HUDEP-2 (cell line): ENCODE data around the gene CYBRD1.
"Not testable (repeated sequence)": the region's sequence is repeated elsewhere in the genome, so short reads cannot be mapped to it uniquely, and the experiment has no call there.

Experiments
- DNase-seq, 76 experiments: peaks; one replicate each; lab custom pipeline; 2025; ENCODE audit not compliant: unreplicated experiment in 76 of 76; lab: John Stamatoyannopoulos, UW

The CYBRD1 gene

GRCh38 chr2:171514908-171515582 is 7.2 kb upstream of the CYBRD1 start:
- DNase-seq, result peak in 2 of 76 experiments; percentile 13 to 22

DNA sequence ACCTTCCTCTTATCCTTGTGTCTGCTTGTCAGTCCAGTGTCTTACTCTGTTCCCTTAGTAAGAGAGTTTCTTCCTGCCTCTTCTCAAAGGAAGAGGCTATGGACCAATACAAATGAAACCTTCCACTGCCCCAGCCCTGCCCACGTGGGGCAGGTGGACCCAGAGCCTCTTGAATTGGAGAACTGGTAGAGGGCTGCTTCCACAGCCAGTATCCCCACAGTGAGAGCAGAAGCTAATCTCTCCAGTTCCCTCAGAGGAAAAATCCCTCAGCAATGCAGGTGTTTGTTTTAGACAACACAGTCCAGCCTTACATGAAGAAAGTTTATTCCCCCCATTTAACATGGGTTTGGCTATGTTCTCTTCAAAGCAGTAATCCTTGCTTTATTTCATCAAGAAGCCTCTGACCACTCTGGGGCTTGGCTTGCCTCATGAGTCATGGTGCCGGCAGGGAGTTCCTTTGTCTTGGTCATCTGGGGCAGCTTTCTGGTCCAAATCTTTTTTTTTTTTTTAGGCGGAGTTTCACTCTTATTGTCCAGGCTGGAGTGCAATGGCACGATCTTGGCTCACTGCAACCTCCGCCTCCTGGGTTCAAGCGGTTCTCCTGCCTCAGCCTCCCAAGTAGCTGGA is 6.5 kb upstream of the CYBRD1 start:
- DNase-seq, result no peak

DNA sequence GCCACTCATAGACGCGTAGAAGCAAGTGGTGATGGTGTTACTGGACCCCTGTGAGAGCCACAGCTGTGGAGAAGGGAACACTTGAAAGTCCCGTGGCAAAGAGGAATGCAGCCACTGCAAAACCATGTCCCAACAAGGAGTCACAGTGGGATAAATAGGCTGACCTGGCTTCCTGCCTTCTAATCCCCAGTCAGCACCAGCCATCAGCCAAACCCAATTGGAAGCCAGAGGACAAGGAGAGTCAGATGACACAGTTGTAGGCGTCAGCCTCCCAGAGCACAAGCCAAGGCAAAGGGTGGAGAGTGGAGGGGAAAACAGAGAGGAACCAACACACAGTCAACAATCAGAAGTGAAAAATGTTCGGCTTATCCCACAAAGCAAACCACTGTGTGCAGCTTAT is 5.5 kb upstream of the CYBRD1 start:
- no peak for DNase-seq

DNA sequence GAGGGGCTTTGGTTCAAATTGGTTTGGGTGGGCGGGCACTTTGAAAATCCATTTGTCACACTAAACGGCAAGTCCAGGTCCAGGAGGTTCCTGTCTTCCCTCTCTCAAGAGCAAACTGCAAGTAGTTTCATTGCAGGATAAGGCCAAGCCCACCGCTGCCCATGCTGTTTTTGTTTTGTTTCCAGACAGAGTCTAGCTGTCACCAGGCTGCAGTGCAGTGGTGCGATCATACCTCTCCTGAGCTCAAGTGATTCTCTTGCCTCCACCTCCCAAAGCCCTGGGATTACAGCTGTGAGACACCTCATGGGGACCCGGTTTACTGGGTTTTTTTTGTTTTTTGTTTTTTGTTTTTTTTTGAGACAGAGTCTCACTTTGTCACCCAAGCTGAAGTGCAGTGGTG is 1.8 kb upstream of the CYBRD1 start:
- DNase-seq, result no peak

- peak in 30 of 76 experiments; percentile 5 to 66 (median 28) for DNase-seq
These were observed 768 bp upstream of the CYBRD1 start for GRCh38 chr2:171521361-171522051.

DNA sequence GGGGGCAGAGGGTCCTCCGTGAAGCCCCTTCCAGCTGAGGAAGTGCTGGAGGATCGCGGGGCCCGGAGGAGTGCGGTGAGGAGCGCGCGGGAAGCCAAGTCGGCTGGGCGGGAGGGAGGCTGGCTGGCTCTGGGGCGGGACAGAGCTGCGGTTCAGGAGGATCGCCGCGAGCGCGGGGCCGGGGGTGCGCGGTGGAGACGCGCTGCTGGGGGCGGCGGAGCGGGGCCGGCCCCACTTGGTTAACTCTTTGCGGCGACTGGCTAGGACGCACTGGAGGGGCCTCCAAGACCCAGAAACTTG is 464 bp downstream of the CYBRD1 start:
- peak in 20 of 76 experiments; percentile 7 to 74 (median 34) for DNase-seq

DNA sequence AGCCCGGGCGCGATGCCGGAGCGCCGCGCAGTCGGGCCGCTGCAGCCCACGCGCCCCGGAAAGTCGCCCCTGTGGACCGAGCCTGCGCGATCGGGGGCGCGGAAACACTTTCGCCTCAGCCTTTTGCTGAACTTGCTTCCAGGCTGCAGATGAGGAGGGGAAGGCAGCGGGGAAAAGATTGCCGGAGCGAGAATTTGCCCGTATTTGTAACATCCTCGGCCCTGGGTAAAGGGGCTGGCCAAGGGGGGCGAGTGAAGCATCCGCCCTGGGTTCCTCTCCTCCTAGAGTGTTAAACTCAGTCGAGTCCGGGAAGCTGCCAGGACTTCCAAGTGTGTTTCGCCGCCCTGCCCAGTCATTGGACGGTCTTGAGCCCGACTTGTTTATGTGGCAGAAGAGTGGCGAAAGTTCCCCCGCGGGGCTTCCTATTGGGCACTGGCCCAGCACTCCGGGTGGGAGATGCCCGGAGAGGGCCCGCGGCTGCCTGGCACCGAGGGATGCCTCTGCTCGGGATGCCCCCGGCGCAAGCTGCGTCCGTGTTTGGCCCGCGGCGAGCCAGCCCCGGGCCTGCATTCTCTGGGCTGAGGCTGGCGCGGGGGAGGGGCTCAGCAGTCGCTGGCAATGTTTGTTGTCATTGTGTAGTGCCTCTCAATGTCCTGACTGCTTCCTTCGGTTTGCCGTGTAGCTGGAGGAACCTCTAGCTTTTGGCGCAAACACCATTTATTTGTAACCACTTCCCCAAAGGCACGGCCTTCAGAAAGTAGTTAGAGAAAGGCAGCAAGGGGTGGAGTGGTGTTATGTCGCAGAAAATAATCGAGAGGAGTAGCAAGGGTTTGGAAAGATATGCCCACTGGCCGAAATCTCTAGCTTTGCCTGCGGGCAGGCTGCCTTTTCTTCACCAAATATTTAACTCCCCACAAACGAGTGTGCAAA is 1.1 kb downstream of the CYBRD1 start:
- peak in 57 of 76 experiments; percentile 5 to 74 (median 44) for DNase-seq

DNA sequence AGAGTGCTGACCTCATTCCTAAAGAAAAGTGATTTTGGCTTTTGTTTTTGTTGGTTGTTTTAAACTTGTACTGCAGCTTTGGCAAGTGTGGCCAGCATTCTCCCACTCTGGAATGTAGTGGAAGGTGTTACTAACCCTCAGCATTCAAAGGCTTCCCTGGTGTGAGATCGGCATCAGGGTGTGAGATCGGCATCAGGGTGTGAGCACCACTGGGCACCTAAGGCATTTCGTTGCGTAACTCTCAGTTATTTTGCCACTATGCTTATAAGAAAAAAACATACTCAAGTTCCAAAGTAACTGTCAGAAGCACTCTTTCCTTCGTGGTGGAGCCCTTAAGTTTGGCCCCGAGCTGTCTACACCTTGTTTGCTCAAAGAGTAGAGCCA is 1.7 kb downstream of the CYBRD1 start:
- no peak for DNase-seq

GRCh38 chr2:171529914-171530313 is 7.6 kb downstream of the CYBRD1 start:
- DNase-seq, result peak in 34 of 76 experiments; percentile 2 to 47 (median 16)

GRCh38 chr2:171530378-171530777 is 8.1 kb downstream of the CYBRD1 start:
- DNase-seq, result no peak

GRCh38 chr2:171530859-171531258 is 8.6 kb downstream of the CYBRD1 start:
- DNase-seq, result not testable (repeated sequence)

DNA sequence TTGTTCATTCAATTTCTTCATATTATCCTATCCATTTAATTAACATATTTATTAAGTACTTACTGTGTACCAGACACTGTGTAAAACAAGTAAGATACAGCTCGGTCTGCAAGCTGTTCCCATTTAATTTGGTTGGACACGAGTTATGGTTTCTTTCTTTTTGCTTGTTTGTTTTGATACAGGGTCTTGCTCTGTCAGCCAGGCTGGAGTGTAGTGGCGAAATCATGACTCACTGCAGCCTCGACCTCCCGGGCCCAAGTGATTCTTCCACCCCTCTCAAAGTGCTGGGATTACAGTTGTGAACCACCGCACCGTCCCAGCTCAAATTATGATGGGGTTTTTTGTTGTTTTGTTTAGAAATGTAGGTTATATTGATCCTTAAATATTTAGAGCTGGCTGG is 9.0 kb downstream of the CYBRD1 start:
- DNase-seq, result no peak

GRCh38 chr2:171531836-171532450 is 9.7 kb downstream of the CYBRD1 start:
- no peak for DNase-seq

DNA sequence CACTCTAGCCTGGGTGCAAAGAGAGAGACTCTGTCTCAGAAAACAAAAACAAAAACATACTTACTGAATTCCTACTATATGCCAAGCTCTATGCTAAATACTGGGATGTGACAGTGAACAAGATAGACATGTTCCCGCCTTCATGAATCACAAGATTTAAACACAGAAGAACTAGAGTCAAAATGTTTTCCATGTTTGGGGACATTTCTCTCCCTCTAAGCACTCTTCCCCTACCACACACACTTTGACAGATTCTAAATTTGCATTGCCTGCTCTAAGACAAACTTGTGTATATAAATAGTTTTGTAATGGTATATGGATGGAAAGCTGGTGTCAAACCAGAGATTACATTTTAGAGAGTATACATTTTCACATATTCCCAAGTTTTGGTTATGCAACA is 11.1 kb downstream of the CYBRD1 start:
- no peak for DNase-seq

- not testable (repeated sequence) for DNase-seq
These were observed 13.3 kb downstream of the CYBRD1 start for GRCh38 chr2:171535528-171535927.

- no peak for DNase-seq
These were observed 18.2 kb downstream of the CYBRD1 start for GRCh38 chr2:171540437-171540836.

DNA sequence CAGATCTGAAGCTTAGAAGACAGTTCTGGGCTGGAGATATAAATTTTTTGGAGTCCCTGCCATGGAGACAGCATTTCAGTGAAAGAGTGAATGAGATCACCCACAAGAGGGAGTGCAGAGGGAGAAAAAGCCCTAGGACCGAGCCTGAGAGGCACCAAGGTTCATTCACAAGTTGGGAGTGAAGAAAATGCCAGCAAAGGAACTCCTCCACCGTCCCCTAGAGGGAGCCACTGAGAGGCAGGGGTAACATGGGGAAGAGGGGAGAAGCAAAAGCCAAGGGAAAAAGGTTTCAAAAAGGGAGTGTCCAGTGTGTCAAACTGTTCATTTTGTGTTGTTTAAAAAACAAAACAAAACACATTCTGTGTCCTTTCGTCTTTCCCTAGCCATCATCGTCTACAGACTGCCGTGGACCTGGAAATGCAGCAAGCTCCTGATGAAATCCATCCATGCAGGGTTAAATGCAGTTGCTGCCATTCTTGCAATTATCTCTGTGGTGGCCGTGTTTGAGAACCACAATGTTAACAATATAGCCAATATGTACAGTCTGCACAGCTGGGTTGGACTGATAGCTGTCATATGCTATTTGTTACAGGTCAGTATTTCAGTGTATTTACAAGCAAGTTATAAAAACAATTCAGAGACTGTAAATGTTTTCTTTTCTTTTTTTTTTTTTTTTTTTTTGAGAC is 19.1 kb downstream of the CYBRD1 start:
- peak in 47 of 76 experiments; percentile 4 to 68 (median 23) for DNase-seq

- DNase-seq, result no peak
These were observed 22.8 kb downstream of the CYBRD1 start for GRCh38 chr2:171545086-171545485.

DNA sequence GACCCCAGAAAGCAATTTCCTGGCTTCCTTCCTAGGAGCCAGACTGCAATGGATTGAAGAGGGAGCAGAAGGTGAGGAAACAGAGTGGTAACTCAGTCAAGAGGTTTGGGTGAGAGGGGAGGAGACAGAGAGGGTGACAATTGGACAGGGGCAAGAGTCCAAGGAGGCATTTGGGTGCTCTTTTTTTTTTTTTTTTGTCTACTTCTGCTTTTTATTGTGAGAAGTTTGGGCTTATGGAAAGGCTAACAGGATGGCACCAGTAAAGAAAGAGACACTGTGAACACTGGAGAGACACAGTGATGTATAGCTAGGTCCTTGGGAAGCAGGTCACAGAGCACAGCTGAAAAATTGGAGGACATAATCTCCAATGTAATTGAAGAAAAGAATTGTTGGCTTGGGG is 25.0 kb downstream of the CYBRD1 start:
- DNase-seq, result no peak

DNA sequence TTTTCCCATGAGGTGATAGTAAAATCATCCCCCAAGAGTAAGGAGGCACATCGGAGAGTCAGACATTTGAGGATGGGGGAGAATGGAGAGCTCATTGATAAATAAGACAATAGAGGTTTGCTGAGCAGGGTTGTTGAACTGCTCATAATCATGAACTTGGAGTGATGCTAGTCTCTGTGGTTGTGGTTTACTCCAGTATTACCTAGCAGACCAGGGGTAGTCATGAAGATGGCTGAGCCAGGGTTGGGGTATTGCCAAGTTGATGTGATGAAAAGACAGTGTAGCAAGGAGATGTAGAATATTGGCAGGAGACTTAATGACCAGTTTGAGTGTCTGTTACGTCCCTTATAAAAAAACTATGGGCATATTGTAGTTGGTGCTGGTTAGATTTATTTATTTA is 25.4 kb downstream of the CYBRD1 start:
- DNase-seq, result no peak
